Body of pancreas (tissue), 4 donors: ENCODE results near the gene DSC1.

Experiments
- CTCF ChIP-seq, 7 experiments: fragments of 450-650 bp in 4 of 7; fragments of 200-600 bp in 3 of 7; sonication (generic) in 3 of 7; IDR thresholded peaks; one replicate each; pipeline ENCODE4 v1.5.1; 2016 to 2019; ENCODE audit warnings: antibody characterized with exemption in 7 of 7
- POLR2A ChIP-seq, 3 donors: fragments of 450-650 bp; IDR thresholded peaks; one replicate each; pipeline ENCODE4 v1.6.1; 2016; ENCODE audit warnings: antibody characterized with exemption in 3 of 3, mild to moderate bottlenecking in 2 of 3

- no peak for TF ChIP-seq POLR2A (IDR thresholded peaks at IDR 0.05)
- no peak for TF ChIP-seq CTCF (IDR thresholded peaks at IDR 0.05)
Observed at GRCh38 chr18:31098878-31099277, 63.8 kb downstream of the DSC1 start.
